Measurements from ENCODE around the gene KMT2D.
"Not testable (repeated sequence)": the region's sequence is repeated elsewhere in the genome, so short reads cannot be mapped to it uniquely, and the experiment has no call there.

Gene KMT2D

GRCh38 chr12:49086116-49086515 lies 25.5 kb upstream of the KMT2D start:
- DNase-seq: no peak

DNA sequence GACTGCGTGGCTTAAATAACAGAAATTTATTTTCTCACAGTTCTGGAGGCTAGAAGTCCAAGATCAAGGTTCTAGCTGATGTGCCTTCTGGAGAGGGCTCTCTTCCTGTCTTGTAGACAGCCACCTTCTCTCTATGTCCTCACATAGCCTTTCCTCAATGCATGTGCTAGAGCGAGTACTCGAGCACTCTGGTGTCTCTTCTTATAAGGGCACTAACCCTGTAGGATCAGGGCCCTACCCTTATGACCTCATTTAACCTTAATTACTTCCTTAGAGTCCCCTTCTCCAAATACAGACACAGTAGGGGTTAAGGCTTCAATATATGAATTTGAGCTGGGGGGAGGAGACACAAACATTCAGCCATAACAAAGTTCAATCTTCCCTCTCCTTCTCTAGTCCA lies 23.8 kb upstream of the KMT2D start:
- DNase-seq: no peak

- no peak for DNase-seq
Observed at GRCh38 chr12:49079793-49080192, 19.2 kb upstream of the KMT2D start.

GRCh38 chr12:49070971-49071370 lies 10.4 kb upstream of the KMT2D start:
- DNase-seq: no peak

- DNase-seq: peak; percentile 97
Observed at GRCh38 chr12:49069507-49070346, 9.1 kb upstream of the KMT2D start, which contains the start of gene RHEBL1. RHEBL1 (minus strand) TSS chr12:49069979; CDS start chr12:49069785, 194 bp downstream.

DNA sequence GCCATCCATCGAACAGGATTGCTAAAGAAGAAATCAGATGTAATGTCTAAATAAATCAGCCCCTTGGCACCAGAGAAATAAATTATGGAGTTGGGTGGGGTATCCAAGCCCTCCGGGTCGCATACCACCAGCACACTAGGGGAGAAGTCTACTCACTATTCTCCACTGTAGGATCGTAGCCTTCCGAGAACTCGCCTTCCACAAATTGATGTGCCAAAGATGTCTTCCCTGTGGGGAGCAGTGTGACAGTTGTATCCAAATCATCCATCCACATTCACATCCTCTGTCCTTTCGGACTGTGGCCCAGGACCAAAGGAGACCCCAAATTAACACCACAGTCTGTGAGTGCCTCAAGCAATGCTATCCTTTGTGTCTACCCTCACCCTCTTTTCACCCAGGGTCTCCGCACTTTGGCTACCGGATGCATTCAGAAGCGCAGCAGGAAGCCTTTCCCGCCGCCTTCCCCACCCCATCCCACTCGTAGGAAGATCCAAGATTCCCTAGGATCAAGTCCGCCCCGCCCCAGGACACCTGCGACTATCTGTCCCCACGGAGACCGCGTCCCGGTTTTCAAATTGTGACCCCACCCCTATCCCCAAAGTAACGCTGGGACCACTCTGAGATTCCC lies 8.4 kb upstream of the KMT2D start:
- DNase-seq: no peak

- no peak for DNase-seq
Observed at GRCh38 chr12:49066120-49066519, 5.5 kb upstream of the KMT2D start.

DNA sequence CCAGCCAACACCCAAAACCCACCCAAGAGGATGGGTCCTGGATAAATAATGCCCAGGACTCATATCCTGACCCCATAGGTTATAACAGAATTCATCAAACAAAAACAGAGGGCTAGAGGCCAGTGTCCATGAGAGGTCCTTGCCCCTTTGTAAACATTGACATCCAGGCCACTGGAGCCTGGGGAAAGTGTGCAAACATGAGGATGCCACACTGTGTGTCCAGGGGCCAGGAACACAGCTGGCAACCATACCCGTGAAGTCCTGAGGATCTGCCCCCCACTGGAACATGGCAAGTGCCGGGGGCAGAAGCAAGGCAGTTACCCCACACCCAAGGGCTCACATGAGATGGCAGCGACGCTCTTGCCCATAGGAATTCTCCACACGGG lies 4.2 kb upstream of the KMT2D start:
- no peak for DNase-seq

- DNase-seq: not testable (repeated sequence)
Observed at GRCh38 chr12:49061916-49062315, 1.3 kb upstream of the KMT2D start.

- no peak for DNase-seq
Observed at GRCh38 chr12:49061157-49061650, 610 bp upstream of the KMT2D start.

DNA sequence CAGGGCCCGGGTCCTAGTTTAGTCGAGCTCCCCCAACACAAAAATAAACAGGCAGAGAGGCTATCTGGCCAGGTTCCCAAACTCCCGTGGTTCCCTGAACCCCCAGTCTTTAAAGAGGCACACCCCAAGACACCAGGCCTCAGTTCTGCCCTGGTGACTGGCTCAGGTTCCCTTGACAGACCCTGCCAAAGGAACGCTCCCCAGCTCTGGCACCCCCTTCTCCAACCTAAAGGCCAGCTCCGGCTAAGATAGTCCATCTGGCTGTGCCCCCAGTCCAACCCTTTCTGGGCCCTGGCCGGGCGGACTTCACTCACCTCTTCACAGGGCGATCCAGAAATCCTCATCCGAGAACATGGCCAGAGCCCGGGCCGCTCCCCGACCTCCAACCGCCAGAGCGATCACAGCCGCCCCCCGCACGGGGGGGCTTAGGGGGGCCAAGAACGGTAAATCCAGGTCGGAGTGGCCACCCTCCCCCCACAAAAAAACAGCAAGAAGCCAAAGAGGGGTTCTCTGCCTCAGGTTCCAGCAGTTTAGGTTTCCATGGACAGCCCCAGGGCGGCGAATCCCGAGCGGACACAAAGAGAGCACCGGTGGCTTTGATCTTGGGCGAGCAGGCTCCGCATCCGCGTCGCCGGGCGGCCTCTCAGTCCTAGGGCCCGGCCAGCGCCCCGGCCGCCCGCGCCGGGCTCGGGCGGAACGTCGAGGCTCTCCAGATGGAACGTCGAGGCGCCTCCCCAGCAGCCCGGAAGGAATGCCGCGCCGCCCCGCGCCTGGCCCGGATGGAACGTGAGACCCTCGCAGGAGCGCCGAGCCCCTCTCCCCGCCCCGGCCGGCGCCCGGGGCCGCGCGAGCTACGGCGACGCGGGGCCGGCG lies 1.1 kb downstream of the KMT2D start:
- no peak for DNase-seq

GRCh38 chr12:49059045-49059298 lies 1.6 kb downstream of the KMT2D start:
- DNase-seq: no peak

DNA sequence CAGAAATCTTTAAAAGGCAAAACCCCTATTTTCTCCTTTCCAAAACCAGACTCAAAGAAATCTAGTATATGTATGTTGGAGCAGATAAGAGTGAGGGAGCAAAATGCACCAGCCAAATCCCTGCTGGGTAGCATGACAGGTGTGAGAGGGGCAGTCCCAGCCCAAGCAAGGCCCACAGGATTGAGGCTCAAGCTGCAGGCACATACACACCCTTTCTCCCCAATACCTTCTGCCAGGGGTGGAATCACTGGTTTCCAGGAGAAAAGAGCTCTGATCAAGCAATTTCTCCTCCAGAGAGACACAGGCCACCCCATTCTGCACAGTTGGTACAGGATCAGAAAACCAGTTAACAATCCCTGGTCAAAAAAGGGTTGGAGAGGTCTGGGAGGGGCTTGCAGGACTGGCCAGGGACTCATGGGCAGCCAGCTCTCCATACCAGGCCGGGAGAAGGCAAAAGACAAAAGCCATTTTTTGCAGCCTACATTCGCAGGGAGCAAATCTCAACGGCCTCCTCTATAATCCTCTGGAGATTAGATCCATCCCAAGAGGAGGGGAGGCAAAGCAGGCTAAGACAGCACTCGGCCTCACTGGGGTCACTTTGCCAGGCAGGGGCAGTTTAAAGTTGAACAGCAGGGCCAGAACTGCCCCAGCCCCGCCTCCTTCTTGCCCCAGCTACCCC lies 2.1 kb downstream of the KMT2D start:
- no peak for DNase-seq

DNA sequence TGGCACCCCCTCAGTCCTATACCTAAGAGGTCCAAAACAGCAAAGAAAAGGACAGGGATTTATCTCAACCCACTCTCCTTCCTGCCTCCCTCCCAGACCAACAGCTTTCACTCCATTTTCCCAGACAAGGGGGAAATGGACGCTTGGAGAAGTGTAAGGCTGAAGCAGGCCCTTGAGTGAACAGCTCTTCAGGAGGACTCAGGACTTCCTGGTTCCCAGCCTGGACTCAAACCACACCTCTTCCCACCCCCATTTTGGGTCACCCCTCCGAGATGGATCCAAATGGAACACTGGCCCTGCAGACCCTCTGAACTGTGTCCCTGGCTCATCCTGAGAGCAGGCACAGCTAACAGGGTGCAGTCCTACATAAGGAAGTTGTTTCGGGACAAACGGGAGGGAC lies 2.7 kb downstream of the KMT2D start:
- DNase-seq: no peak

DNA sequence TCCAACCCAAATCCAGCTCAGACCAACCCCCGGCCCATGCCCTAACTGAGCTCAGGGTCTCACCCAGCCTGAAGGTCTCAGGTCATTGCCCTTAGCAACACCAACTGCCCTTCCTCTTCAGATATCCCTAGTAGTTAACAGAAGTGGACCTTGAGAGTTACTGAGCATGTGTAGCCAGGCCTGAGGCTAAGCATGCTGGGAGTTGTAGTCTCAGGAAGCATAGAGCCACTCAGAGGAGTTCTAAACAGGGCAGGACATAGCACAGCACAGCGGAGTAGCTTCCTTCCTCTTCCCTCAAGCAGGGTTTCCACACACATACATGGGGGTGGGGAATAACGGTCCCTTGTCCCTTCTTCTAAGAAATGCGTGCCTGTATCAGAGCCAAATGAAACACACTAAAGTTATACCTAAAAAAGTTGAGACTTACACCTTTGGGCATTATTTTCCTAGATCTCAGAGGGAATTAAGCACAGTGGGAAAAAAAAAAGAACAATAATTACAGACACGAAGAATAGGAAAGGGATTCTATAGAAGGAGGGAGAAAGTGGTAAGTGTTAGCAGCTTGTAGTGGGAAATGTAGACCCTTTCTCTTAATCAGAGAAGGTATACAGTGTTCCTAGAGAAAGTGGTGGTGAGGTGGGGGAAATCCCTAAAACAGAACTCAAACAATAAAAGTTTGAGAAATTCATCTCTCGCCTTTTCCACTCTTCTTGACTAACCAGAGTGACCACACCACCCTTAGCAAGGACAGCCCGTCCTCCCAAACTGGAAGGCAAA lies 4.4 kb downstream of the KMT2D start:
- DNase-seq: no peak

DNA sequence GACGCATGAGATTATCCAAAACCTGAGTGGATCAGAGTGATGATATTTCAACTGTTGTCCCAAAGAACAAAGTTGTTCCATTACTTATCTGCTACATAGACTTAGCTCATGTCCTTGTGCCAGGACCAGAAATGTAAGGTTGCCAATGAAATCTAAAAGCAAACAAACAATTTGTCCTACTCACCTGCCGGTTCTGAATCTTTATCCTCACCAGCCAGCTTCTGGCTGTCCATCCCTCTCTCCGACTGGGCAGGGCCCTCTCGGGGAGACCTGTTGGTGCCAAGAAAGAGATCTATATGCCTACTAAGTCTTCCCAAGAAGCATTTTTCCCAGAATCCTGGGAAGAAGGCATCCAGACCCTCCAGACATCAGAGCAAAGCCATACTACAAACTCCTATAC lies 5.5 kb downstream of the KMT2D start:
- no peak for DNase-seq

- DNase-seq: no peak
Observed at GRCh38 chr12:49054524-49054923, 6.1 kb downstream of the KMT2D start.

DNA sequence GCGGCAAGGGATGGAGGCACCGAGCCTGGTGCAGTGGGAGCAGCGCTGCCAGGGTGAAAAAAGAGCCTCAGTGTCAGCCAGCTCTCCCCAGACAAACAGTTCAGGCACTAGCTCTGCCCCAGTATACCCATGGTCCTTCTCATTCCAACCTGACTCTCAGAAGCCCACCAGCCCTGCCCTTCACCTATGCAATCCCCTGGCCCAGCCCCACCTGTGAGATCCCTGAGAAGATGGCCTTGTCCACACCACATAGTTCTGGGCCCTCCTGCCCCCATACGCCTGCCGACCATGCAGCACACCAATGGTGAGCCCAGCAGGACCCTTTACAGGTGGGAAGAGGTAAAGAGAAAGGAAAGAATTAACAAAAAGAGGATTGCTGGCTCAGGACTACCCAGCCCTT lies 6.5 kb downstream of the KMT2D start:
- DNase-seq: no peak

DNA sequence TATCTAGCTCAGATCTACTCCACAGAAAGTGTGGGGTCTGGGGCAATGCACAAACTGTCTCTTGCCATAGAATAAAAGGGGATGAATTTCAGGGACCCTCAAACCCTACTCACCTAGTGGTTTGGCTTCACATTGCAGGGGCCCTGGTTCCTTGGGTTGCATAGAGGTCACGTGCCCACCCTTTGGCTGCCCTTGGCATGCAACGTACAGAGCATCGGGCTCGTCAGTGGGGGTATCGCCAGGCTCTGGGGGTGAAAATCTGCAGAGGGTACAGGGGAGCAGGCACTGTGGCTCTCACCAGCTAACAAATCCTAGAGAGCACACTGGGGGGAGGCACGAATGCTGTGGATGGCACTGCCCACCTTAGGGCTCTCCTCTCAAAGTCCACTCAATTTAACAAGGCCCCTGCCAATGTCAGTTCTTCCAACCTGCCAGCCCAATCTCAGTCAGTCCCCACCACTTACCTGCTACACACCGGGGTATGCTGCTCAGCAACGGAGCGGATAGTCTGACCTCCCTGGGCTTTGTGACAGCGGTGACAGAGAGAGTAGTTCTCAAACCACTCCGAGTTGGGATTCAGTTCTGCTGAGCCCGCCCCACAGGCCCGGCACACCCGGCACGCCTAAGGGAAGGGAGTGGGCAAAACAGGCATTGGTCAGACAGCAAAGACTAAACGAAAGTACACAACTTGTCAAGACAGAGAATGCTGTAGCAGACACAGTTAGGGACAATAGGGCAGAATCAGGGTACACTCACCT lies 8.0 kb downstream of the KMT2D start:
- no peak for DNase-seq

DNA sequence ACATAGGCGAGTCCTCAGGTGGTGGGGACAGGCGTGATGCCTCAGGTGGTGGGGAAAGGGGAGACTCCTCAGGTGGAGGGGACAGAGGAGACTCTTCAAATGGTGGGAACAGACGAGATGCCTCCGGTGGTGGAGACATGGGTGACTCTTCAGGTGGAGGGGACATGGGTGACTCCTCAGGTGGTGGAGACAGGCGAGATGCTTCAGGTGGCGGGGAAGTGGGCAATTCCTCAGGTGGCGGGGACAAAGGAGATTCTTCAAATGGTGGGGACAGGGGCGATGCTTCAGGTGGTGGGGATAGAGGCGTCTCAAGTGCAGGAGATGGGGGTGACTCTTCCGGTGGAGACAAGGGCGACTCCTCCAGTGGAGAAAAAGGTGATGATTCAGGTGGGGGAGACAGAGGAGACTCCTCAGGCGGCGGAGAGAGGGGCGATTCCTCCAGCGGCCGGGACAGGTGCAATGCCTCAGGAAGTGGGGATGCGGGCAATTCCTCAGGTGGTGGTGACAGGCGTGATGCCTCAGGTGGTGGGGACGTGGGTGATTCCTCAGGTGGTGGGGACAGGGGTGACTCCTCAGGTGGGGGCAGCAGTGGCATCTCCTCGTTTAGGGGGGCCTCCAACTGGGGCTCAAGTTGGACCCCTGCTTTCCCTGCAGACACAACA lies 8.7 kb downstream of the KMT2D start:
- no peak for DNase-seq

GRCh38 chr12:49051373-49051764 lies 9.2 kb downstream of the KMT2D start:
- DNase-seq: no peak
